ENCODE results near the gene EVA1C.

DNA sequence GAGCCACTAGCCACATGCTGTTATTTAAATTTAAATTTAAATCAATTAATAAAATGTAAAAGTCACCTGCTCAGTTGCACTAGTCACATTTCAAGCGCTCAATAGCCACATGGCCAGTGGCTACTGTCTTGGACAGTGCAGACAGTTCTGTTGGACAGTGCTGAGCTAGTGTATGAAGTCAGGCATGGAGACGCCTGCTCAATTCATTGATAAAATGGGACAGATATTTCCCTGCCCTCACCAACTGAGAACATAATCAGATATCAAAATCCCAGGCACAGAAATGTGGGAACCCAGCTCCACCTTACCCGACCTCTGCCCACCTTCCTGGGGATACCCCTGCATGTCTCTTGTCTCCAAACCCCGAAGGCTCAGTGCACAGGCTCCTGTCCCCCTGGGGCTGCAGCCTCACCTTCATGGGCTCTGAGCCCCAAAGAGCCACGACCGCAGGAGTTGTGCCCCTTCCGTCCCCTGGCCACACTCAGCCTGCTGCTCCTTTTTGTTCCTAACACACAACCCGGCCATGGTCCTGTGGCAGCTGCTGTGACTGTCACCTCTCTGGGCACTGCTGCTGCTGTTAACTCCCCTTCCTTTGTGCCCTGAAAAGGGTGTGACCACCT lies 109.3 kb downstream of the EVA1C start:
- TF ChIP-seq, protein P1, sequence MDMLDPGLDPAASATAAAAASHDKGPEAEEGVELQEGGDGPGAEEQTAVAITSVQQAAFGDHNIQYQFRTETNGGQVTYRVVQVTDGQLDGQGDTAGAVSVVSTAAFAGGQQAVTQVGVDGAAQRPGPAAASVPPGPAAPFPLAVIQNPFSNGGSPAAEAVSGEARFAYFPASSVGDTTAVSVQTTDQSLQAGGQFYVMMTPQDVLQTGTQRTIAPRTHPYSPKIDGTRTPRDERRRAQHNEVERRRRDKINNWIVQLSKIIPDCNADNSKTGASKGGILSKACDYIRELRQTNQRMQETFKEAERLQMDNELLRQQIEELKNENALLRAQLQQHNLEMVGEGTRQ (IDR thresholded peaks at IDR 0.05; ENCODE audit: borderline replicate concordance, low read depth, low read length): no peak
- TF ChIP-seq SRF (IDR thresholded peaks at IDR 0.05; ENCODE audit: low read depth in 2 of 2, low read length in 2 of 2) (no peak), RFX5 (IDR thresholded peaks at IDR 0.05; ENCODE audit: low read depth, low read length) (no peak), ZNF274 (IDR thresholded peaks at IDR 0.05; ENCODE audit: insufficient read depth, insufficient read length) (no peak)
- TF ChIP-seq, protein P2, sequence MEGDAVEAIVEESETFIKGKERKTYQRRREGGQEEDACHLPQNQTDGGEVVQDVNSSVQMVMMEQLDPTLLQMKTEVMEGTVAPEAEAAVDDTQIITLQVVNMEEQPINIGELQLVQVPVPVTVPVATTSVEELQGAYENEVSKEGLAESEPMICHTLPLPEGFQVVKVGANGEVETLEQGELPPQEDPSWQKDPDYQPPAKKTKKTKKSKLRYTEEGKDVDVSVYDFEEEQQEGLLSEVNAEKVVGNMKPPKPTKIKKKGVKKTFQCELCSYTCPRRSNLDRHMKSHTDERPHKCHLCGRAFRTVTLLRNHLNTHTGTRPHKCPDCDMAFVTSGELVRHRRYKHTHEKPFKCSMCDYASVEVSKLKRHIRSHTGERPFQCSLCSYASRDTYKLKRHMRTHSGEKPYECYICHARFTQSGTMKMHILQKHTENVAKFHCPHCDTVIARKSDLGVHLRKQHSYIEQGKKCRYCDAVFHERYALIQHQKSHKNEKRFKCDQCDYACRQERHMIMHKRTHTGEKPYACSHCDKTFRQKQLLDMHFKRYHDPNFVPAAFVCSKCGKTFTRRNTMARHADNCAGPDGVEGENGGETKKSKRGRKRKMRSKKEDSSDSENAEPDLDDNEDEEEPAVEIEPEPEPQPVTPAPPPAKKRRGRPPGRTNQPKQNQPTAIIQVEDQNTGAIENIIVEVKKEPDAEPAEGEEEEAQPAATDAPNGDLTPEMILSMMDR (IDR thresholded peaks at IDR 0.05 in 2 of 3, conservative IDR thresholded peaks at IDR 0.05 in 1 of 3; ENCODE audit: control insufficient read depth in 2 of 3, extremely low read depth in 1 of 3, insufficient read depth in 1 of 3, low read depth in 3 of 3, low read length in 3 of 3): no peak
